ENCODE results near the gene AREG. TPM values are rescaled to one million over a fixed set of nuclear protein-coding genes. Genes with fewer than 3 reads are reported as not detected.

The AREG gene
- total and polyA plus RNA-seq, 2 of the 4 experiments (the other 2 are of a cell fraction), result 0.17 to 0.18 TPM

GRCh38 chr4:74439952-74440351 is 5.0 kb upstream of the AREG start:
- Histone ChIP-seq H3K79me1 (ENCODE audit: low read depth in 1 of 2, low read length in 2 of 2) (no peaks in the 10 kb centered on the region), H3K4ac (ENCODE audit: low read depth, low read length) (no peak overlapping the region), H2BK5ac (ENCODE audit: low read depth, low read length, poor library complexity, severe bottlenecking) (no peak overlapping the region), H3K27me3 (ENCODE audit: control insufficient read depth, insufficient read depth, low read length) (no peaks in the 10 kb centered on the region), H3K23ac (ENCODE audit: low read depth, low read length) (no peak overlapping the region), H3K18ac (ENCODE audit: low read depth, low read length) (no peak overlapping the region), H3K56ac (ENCODE audit: extremely low read depth, insufficient read depth, low read length) (no peak overlapping the region), H2AK5ac (ENCODE audit: low read depth, low read length) (no peak overlapping the region), H2BK15ac (ENCODE audit: low read depth, low read length) (no peak overlapping the region), H3K9me3 (ENCODE audit: control insufficient read depth, insufficient read depth, low read length) (no peaks in the 10 kb centered on the region), H3K9me1 (ENCODE audit: insufficient read depth, low read length) (no peaks in the 10 kb centered on the region), H4K5ac (ENCODE audit: low read depth, low read length) (no peak overlapping the region), H4K8ac (ENCODE audit: low read depth in 2 of 2, low read length in 2 of 2) (no peak overlapping the region), H2BK20ac (ENCODE audit: low read depth, low read length) (no peak overlapping the region), H3K36me3 (ENCODE audit: control insufficient read depth, insufficient read depth, low read length) (no peaks in the 10 kb centered on the region), H3K14ac (replicated peaks; ENCODE audit: low read depth, low read length) (no peak overlapping the region), H3K27ac (ENCODE audit: insufficient read depth, low read length) (no peak overlapping the region), H2BK120ac (ENCODE audit: low read depth, low read length) (no peak overlapping the region), H2AFZ (replicated peaks; ENCODE audit: low read length, poor library complexity) (no peak overlapping the region), H3K4me1 (ENCODE audit: control insufficient read depth, insufficient read depth, low read length) (no peaks in the 10 kb centered on the region), H2AK9ac (replicated peaks; ENCODE audit: low read depth, low read length, poor library complexity) (no peak overlapping the region), H3K4me2 (ENCODE audit: low read depth, low read length) (no peak overlapping the region), H4K91ac (ENCODE audit: insufficient read depth, low read depth, low read length) (no peak overlapping the region), H3K9ac (ENCODE audit: low read depth, low read length) (no peak overlapping the region), H4K20me1 (ENCODE audit: insufficient read depth, low read length) (no peaks in the 10 kb centered on the region), H3K4me3 (ENCODE audit: insufficient read depth, low read depth, low read length) (no peak overlapping the region)
- ChIA-PET CTCF (no interaction called here), POLR2A (ENCODE audit: unreplicated experiment) (interaction anchor here (0.6 kb wide), 1 partner anchor 74 kb away, joined by 4 read pairs; no protein-coding TSS in a partner anchor)
- intact Hi-C loops (cut with micrococcal nuclease) (loop anchor here (10.0 kb wide), 1 partner anchor 235 kb away; no protein-coding TSS in a partner anchor), dilution Hi-C loops (cut with HindIII; ENCODE audit: low sequenced_read_pairs, unreplicated experiment) (no loop called here), in situ Hi-C loops (cut with MboI; ENCODE audit: low sequenced_read_pairs) (no loop called here)
- WGBS, 2 experiments (ENCODE audit: extremely low coverage in 2 of 2, insufficient read length in 1 of 2), result no CpG with 5 or more reads among the region's 7 CpGs
- no TSS peak for BruUV-seq (replicated peaks)
- no peak for DNase-seq
- no peak for TF ChIP-seq RAD21 (IDR thresholded peaks at IDR 0.05; ENCODE audit: low read length)
- no peak for TF ChIP-seq CHD1 (IDR thresholded peaks at IDR 0.05; ENCODE audit: low read depth, low read length)
- TF ChIP-seq RFX5 (IDR thresholded peaks at IDR 0.05; ENCODE audit: low read depth, low read length), result no peak
- ATAC-seq (ENCODE audit: low read depth), result no peak

Measured in IMR-90 (cell line).